GM18517 (cell line): ENCODE measurements around the gene TRIM63.
A peak's percentile ranks its signal among the peaks of the same experiment; 100 is the strongest.

Experiments used
- ATAC-seq: cut with Tn5 transposase; IDR thresholded peaks from one replicate; pipeline ENCODE4 v1.9.1; 2021; ENCODE audit warnings: mild to moderate bottlenecking, moderate library complexity; ENCODE audit not compliant: unreplicated experiment

The TRIM63 gene

DNA sequence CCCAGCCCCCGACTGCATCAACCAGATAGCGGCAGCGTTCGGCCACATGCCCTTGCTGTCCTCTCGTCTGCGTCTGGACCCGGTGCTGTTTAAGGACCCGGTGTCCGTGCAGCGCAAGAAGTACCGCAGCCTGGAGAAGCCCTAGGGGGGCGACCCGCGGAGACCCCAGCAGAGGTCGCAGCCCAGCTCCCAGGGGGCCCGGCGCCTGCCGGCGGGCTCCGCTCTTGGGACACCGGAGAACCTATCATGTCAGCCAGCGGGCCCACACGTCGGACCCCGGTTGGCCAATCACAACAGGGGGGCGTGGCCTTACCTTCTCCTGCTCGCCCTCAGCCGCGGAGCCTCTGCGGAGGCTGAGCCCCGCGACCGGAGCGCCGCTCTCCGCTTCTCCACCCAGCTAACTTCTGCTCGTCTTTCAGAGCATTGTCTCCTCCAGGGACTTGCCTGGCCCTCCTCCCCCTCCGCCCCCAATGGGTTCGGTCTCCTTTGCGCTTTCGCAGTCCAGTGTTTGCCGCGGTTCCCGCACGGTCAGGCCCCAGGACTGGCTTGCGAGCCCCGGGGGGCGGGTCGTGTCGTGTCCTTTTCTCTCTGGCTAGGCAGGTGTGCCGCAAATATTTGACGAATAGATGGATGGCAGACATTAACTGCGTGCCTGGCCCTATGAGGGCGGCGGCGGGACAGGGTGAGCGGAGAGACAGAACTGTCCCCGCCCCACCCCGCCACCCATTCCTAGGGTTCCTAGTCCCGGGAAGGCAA is 32.0 kb downstream of the TRIM63 start:
- peak; percentile 86 for ATAC-seq

DNA sequence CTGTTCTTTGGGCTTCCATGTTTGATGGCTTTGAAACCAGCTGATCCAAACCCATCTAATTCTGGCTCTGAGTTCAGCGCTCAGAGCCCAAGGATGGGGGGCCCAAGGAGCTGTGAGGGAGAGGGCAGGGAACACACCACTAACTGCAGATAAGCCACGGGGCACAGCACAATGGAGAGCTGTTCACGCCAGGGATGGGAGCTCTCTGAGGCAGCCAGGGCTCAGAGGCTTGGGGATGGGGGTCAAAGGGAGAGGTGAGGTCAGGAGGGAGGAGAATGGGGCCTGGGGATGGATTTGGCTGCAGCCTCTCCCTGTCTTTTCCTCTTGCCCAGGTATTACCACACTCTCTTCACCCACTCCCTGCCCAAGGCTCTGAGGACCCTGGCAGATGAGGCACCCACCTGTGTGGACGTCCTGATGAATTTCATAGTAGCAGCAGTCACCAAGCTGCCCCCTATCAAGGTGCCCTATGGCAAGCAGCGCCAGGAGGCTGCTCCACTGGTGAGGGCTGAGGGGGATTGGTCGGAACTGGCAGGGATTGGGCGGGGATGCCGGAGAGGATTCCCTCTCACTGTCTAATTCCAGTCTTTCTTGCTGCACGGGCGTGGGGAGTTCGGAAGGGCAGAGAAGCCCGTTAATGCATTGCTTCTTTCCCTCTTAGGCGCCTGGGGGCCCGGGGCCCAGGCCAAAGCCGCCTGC is 32.8 kb downstream of the TRIM63 start:
- ATAC-seq = no peak

DNA sequence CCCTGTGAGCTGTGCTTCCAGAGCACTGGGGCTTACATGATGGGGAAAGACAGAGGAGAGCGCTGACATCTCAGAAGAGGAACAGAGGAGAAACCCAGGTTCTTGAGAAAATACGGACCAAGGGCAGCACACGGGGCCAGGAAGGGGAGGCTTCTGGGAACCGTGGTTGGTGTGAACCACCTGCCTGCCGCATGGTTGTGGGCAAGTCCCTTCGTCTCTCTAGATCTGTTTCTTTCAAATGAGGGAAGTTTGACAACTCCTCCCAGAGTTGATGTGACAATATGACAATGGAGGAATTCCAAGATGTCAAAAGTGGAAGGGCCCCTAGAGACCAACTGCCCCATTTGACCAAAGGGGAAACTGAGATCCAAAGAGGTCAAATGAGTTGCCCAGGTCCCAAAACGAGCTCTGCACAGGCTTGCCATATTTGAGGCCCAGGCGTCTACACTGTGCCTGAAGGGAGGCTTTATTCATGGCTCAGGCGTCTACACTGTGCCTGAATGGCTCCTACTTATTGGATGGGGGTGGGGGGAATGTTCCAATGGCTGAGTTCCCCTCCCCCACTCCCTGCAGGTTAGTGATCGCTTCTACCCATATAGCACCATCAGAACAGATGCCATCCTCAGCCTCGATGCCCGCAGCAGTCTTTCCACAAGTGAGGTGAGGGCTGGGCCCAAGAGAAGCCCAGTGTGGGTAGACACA is 34.6 kb downstream of the TRIM63 start:
- no peak for ATAC-seq

DNA sequence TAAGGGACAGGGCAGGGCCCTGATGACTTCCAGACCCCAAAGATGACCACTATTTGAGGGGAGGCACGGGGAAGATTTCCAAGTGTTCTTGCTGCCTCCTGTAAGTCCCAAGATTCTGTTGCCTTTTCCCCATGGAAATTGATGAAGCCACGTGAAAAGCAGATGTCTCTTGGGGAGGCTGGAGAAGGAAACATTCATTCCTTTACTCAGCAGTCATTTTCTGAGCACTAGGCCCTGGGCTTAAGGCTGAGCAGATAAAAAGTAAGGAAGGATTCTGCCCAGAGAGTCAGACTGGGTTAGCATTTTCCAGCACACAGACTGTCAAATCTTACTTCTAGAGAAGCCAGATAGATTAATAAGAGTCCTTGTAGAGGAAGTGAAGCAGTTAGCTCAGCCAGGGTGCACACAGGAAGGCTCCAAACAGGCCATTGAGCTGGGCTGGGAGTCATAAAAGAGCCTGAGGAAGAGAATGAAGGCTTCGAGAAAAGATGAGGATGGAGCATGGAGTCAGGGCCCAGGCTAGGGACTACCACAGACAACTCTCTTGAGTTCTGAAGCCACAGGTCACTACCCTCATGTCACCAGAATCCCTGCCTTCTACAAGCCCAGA is 35.7 kb downstream of the TRIM63 start:
- ATAC-seq = no peak

DNA sequence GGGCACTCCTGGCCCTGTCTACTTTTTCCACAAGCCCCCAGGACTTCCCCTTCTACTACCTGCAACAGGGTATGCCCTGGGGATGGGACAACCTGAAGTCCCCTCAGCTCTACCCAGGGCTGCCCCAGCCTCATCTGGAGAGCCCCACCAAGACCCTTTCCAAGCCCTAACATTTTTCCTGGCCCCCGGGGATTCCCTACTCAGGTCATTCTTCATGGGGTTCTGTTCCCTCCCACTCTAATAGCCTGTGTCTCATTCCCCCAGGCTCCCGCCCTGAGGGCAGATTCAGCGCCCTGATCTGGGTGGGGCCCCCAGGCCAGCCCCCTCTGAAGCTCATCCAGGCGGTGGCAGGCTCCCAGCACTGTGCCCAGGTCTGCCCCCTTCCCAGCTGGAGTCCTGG is 36.2 kb downstream of the TRIM63 start:
- no peak for ATAC-seq

DNA sequence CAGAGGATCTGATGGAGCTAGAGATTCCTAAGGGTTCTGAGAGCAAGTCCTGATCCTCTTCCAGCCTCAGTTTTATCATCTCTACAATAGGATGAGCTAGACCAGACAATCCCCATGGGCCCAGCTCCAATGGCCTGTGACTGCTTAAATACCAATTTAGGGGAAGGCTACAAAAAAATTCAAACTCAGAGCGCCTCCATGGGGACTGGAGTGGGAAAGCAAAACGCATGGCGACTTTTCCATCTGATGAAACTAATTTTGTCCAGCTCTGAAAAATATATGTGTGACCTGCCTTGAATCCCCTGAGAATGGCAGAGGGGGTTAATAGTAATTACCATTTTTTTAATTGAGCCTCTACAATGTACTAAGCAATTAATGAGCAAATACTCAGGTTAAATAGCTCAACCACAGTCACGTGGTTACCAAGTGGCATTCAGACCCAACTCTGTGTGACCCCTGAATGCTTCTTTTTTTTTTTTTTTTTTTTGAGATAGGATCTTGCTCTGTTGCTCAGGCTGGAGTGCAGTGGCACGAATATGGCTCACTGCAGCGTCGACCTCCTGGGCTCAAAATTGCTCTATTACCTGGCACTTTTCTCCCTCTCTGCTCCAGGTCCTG is 37.5 kb downstream of the TRIM63 start:
- ATAC-seq = no peak

DNA sequence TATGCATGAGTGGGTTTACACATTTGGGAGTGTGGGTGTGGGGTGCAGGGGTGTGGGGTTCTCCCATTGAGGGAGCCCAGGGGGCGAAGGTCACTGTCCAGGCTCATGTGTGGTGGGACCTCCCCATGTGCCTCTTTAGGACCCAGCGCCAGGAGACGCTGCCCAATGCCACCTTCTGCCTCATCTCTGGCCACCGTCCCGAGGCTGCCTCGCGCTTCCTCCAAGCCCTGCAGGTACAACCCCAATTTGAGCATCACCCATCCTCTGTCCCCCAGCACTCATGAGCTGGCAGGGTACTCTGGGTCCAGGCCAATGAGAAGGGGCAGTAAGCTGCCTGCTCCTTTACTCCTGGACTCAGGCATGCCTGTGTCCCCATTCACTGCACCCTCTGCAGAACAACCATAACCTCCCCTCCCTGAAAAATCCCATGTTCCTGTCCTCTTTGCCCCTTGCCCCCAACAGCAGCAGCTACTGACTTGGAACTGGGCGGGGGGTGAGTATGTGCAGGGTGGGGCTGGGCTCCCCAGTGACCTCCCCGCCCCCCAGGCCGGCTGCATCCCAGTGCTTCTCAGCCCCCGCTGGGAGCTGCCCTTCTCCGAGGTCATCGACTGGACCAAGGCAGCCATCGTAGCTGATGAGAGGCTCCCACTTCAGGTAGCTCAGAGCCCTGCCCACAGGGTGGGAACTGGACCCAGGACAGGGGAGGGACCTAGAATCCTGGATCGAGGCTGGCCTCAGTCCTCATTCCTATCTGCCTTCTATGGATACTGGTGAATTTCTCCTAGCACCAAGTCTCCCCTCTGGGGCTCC is 38.2 kb downstream of the TRIM63 start:
- no peak for ATAC-seq

DNA sequence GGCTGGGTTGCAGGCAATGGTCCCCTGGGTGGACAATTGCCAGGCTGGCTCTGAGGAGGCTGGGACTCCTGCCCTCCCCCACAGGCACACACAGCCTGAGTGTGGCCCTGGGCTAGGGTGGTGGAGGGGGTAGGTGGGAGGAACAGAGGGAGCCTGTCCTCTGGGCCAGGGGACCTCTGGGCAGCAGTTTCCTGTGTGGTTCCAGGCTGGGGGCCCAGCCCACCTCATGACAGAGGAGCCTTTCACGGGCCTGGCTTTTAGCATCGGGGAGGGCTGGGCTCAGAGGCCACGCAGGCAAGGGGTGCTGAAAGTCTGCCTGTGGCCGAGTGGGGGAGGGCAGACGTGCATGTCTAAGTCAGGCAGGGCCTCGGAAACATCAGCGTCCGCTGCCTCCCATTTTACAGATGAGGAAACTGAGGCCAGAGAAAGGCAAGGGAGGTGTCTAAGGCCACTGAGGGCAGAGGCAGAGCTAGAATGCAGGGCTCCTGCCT is 38.9 kb downstream of the TRIM63 start:
- no peak for ATAC-seq

DNA sequence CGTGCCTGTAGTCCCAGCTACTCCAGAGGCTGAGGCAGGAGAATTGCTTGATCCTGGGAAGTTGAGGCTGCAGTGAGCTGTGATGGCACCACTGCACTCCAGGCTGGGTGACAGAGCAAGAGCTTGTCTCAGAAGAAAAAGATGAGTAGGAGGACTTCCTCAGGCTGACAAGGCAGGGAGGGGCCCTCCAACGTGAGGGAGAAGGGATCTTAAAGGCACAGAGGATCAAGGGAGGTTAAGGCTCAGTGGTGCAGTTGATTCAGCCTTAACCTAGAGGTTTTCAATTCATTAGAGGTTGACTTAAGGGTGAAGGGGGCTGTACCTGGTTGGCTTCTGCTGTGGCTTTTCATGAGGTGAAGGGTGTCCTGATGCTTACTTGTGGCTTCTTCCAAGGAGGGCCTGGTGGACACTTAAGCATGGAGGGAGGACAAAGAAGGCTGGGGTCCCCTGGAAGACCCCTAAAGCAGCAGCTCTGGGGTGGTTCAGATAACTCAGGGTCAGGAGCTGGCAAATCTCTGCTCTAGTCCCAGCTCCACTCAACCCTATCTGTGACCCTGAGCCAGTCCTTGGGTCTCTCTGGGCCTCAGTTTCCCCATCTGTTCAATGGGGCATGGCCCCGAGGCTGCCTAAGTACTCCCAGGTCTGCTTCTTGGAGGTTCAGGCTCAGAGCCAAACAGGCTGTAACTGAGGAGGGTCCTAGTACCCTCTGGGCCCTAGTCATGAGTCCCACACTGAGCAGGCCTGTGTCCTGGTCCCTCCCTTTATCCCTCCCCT is 39.5 kb downstream of the TRIM63 start:
- no peak for ATAC-seq

DNA sequence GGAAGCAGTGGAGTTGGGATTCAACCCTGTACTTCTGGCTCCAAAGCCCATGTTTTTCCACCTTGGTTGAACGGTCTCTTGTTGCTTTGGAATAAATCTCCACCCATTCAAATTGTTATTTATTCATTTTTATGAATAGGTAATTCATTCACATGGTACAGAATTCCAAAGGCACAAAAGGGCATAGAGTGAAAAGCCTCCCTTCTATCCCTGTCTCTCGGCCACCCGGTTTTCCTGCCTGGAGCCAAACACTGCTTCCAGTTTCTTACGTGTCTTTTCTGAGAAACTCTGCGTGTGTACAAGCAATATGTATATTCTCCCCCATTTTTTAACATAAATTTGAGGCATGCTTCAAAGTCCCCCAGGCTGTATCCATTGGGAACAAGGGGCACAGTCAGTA is 41.9 kb downstream of the TRIM63 start:
- ATAC-seq = no peak

DNA sequence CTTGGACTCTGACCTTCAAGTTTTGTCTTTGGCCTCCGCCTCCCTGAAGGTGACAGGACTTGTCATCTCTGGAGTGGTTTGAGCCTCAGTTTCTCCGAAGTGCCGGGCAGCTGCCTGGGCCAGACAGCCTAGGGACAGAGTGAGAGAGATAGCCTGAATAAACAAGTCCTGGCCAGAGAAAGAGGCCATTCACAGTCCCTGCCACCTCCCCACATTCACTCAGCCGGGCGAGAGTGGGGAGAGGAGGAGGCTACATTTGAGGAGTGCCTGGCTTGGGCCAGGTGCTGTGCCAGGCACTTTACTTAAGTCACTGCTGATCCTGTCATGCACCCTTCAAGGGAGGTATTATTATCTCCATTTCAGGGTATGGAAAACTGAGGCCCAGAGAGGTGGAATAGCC is 42.4 kb downstream of the TRIM63 start:
- ATAC-seq = no peak

DNA sequence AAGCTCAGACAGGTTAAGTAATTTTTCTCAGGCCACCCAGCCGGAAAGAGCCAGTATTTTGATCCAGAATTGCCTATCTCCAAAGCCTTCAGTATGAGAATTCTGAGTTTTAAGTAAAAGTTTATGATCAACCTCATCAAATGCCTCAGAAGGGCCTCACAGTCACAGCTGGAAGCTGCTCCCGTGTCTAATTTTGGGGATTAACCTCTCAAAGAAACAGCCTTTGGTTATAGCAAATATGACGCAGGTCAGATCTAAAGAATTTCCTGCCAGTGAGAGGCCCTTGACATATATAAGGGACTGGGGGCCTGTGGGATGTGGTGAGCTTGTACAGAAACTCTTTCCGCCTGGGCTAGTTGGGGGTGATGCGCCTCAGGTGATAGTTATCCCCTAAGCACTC is 43.6 kb downstream of the TRIM63 start:
- ATAC-seq = no peak

DNA sequence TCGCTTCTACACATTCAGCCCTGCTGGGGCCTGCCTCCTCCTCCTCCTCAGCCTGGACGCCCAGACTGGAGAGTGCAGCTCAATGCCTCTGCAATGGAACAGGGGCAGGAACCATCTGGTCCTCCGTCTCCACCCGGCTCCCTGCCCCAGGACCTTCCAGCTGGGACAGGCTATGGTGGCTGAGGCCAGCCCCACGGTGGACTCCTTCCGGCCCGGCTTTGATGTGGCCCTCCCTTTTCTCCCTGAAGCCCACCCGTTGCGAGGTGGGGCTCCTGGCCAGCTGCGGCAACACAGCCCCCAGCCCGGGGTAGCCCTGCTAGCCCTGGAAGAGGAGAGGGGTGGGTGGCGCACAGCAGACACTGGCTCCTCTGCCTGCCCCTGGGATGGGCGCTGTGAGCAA is 44.4 kb downstream of the TRIM63 start:
- no peak for ATAC-seq

DNA sequence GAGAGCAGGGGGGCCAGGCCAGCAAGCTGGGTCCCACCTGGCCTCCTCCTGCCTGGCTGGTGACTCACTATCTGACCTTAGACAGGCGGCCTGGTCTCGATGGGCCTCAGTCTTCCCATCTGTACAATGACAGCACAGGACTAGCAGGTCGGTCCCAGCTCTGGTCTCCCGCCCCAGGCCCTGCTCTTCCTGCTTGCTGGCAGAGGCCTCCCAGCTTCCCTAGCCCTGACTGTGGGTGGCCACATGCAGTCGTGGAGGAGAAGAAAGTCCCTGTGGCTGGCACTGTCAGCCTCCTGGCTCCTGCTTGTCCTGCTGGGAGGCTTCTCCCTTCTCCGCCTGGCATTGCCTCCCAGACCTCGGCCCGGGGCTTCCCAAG is 45.0 kb downstream of the TRIM63 start:
- ATAC-seq = no peak

DNA sequence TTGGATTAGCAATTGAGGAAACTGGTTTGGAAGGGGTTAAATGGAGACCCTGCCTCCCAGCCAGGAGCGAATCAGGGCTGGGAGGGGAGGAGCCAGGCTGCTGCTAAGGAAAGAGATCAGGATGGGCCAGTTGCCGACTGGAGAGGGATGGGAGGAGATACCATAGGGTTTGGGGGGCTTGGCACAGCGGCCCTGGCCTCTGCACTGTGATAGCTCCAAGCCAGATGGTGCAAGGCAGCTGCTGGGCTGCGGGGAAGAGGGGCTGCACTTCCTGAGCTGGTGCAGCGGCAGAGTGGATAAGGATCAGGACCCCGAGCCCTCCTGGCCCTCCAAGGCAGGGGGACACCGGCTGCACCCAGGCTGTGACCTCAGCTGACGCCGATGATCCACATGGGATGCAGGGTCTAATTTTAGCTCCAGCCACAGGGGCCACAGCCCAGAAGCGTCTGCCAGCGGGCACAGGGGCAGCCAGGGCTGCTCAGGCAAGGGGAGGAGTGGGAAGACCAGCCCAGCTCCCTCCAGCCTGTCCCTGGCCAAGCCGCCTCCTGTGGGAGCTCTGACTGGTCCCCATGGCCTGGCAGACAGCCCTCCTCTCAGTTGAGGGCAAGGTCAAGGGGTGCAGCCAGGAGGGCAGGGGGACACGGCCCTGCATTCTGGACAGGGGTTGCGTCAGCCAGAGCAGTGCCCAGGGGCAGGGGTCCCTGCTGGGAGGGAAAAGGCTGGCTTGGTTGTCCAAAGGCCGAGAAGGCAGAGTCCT is 45.6 kb downstream of the TRIM63 start, which contains the start of gene EXTL1:
TSS of gene EXTL1 (plus strand) at position 129 of the 757 bp plus-strand sequence. CDS start 872 bp downstream, outside the sequence.
- ATAC-seq = no peak

DNA sequence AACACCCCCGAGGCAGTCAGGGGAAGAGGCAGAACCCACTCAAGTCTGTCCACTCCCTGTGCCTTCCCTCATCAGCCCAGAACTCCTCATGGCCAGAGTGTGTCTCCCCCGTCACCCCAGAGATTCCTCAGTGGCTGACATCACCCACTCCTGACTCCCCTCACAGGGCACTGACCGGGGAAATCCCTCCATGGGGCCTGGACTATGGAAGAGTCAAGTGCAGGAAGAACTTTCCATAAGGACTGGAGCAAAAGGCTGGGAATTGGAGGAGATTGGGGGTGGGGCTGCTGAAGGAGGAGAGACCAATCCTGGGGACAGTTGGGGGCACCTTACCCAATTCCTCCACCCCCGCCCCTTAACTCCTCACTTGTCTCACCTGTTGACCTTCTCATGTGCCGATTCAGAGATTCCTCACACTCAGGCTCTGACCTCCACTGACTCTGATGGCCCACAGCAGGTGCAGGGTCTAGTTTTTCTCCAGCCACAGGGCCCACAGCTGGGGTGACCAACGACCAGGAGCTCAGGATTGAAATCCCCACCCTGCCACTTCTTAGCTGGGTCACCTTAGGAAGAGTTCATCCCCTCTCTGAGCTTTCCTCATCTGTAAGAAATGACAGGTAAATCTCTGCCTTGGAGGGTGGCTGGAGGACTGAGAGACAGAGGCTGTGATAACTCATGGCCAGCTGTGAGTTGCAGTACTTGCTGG is 46.3 kb downstream of the TRIM63 start:
- ATAC-seq = no peak

DNA sequence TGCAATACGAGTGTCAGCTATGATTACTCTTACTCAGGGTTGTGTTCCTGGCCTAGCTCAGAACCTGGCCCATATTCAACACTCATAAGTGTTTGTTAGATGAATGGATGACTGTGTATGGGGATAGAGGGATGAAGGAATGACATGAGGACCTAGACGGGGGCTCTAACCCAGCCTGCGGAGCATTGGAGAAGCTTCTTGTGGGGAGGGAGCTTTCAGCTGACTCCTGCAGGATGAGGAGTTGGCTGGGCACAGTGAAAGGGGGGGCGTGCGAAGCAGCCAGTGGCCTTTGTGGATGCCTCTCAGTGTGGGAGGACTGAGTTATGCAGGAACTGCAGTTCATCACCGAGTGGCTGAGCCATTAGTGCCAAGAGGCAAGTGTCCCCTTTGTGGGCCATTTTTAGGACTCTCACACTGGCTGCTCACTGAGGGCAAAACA is 47.1 kb downstream of the TRIM63 start:
- no peak for ATAC-seq
